Stimulated activated CD4-positive, alpha-beta T cell treated with anti-CD3 and anti-CD28 coated beads, TNF-alpha, amount 100 ng/mL, for 4 hours (primary cell): ENCODE measurements around the gene PKIG.

Experiments
- DNase-seq, 3 experiments: peaks; one replicate each; pipeline ENCODE4 v3.0.0-alpha.2; 2020; ENCODE audit warnings: low read depth in 3 of 3

The PKIG gene

DNA sequence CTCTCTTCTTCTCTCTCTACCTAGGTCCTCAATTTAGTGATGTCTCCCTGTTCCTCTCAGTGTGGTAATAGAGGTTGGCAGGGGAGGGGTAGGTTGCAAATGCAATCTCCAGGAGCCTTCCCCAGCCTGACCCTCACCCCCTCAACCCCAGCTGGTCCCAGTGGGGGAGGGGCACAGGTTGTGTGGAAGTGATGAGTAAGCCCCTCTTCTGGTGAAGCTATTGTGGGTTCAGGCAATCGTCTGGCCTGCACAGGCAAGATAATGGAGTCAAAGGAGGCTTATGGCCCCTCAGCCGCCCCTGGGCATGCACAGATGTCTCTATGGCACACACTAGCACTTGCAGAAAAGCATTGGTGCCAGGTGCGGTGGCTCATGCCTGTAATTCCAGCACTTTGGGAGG is 79.9 kb downstream of the PKIG start:
- no peak for DNase-seq

DNA sequence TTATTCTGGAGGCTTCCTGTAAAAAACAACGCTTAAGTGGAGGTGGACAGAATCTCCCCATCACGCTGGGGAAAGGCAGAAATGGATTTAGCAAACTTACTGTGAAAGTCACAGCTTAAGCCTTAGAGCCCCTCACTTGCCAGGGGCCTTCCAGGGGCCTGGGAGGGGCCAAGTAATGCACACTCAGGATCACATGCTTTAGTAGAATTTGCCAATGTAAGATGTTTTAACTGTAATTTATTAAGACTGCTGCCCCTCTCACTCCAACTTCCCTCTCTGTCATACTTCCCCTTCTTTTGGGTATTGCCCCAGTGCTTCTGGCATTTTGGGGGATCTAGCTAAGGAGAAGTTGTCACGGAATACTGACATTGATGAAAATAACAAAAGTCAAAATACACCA is 81.8 kb downstream of the PKIG start:
- no peak for DNase-seq

DNA sequence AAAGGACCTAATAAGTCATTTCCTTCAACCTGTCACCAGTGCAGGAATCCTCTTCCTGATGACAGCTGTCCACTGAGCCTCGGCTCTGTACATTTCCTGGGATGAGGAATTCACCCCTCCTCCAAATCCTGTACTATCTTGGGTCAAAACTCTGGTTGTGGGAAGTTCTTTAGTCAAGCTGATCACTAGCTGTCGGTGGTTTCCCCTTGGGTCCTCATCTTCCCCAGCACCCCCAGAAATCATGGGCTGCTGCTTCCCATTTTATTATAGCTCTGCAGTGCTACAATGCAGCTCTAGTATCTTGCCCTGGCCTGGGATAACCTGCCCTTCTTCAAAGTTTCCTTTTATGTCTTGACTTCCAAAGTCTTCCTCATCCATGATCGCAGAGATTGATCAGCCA is 83.7 kb downstream of the PKIG start:
- DNase-seq: no peak
